Measurements from ENCODE around the gene TERT. TPM values are rescaled to one million over a fixed set of nuclear protein-coding genes. Genes with fewer than 3 reads are reported as not detected.
"Not testable (repeated sequence)": the region's sequence is repeated elsewhere in the genome, so short reads cannot be mapped to it uniquely, and the experiment has no call there.

TERT gene
- total RNA-seq, 1 donor from 2014 or later: not detected

- no peak for DNase-seq (ENCODE audit: low spot score)
These were observed 54.2 kb downstream of the TERT start for GRCh38 chr5:1240496-1241260.

DNA sequence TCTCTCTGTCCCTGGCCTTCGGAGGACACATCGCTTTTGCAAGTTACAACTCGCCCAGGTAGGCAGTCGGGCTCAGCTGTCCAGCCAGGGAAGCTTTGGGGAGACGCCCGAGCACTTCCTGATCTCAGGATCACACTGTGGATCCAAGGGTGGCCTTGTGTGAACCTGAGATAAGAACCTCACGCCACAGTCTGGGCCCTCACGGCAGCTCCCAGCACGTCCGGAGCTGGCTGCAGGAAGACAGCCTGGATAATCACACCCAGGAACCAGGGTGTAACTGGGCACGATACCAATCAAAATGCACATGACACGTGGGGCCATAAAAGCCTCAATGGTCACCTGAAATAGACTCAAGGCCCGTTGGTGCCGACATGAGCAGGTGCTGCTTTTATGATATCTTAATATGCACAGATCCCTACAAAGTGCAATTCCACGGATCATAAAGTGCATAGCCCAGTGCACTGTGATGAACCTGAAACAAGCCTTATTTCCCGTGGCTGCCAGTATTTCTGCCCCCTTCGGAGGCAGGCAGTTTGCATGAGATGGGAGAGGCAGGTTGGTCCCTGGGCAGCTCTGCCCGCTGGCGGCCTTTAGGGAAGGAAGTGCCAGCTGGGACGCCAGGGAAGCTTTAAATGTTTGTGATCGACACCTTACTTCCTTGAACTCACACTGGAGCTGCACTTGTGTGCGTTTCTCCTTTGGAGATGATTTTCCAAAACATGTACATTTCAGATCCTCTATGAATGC, 55.2 kb downstream of the TERT start:
- no peak for DNase-seq (ENCODE audit: low spot score)

DNA sequence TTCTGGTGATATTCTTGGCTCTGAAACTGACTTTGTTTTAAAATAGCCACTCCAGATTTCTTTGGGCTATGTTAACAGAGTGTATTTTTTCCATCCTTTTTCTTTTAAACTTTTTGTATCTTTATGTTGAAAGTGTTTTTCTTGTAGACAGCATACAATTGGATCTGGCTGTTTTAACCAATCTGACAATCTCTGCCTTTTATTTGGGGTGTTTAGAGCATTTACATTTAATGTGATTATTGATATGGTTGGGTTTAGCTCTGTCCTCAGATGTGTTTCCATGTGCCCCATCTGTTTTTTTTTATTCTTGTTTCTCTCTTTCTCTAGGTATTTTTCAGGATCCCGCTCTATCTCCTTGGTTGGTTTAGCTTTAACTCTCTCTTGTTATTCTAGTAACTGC, 59.0 kb downstream of the TERT start:
- DNase-seq (ENCODE audit: low spot score): no peak

GRCh38 chr5:1235379-1235778, 59.5 kb downstream of the TERT start:
- no peak for DNase-seq (ENCODE audit: low spot score)

GRCh38 chr5:1232780-1233179, 62.1 kb downstream of the TERT start:
- no peak for DNase-seq (ENCODE audit: low spot score)

DNA sequence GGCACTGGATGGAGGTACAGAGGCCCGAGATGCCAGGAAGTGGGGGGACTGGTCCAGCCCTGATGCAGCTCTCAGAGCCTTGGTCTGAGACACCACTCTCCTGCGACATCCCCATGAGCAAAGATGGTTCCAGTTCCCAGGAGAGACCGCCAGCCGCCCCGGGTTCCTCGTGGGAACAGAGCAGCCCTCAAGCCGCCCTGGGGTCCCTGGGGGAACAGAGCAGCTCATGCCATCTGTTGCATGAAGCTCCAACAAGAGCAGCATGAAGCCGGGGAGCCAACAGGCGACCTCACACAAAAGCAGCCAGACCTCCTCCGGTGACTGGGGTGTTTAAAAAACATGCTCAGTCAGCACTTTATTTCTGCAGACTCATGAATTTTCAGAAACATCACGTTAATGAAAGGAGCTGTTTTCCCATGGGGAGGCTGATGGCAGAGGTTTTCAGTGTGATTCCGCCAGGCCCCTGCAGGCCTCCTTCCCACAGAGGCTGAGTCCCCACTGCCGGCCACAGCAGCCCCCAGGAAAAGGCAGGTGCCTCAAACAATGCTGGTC, 63.4 kb downstream of the TERT start:
- DNase-seq (ENCODE audit: low spot score): no peak

GRCh38 chr5:1230551-1230950, 64.3 kb downstream of the TERT start:
- no peak for DNase-seq (ENCODE audit: low spot score)

GRCh38 chr5:1229822-1230221, 65.0 kb downstream of the TERT start:
- no peak for DNase-seq (ENCODE audit: low spot score)

GRCh38 chr5:1229023-1229422, 65.8 kb downstream of the TERT start:
- DNase-seq (ENCODE audit: low spot score): not testable (repeated sequence)

DNA sequence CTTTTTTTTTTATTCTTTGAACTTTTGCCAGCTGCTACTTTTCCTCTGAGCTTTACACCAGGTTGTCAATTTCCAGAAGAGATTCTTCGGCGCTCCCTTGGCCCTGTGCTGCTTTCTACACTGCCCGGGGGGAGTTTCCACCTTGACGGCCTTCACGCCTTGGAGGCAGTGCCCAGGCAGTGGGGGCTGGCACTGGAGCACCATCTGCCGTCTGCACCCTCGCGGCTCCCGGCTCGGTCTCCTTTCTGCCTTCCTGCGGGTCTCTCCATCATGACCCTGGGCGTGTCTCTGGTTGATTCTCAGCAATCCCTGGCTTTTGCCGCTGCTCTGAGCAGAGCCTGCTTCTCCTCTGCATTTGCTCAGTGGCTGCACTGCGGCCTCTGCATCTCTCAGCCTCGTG, 66.7 kb downstream of the TERT start:
- DNase-seq (ENCODE audit: low spot score): no peak

- DNase-seq (ENCODE audit: low spot score): no peak
These were observed 67.2 kb downstream of the TERT start for GRCh38 chr5:1227667-1228066.

DNA sequence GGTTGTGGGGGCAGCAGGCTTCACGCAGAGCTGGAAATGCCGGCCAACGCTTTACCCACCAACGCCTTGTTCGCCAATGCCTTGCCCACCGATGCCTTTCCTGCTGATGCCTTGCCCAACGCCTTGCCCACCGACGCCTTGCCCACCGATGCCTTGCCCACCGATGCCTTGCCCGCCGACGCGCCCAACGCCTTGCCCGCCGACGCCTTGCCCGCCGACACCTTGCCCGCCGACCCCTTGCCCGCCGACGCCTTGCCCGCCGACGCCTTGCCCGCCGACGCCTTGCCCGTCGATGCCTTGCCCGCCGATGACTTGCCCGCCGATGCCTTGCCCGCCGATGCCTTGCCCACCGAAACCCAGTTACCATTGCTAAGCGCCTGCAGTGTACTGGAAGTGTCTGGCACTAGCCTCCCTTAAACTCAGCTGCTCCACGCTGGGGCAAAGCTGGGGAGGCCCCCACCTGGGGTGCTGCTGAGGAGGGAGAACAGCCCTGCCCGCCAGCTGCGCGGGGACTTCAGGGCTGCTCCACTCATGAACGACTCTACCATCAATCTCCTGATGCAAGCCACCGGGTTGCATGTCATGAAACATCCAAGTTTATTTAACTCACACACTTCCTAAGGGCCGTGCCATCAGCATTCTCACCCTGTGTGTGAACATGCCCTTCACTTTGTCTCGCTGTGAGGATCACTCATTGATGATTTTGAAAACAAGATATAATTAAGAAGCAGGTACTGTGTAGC, 67.9 kb downstream of the TERT start:
- DNase-seq (ENCODE audit: low spot score): no peak

- no peak for DNase-seq (ENCODE audit: low spot score)
These were observed 68.6 kb downstream of the TERT start for GRCh38 chr5:1226231-1226630.

DNA sequence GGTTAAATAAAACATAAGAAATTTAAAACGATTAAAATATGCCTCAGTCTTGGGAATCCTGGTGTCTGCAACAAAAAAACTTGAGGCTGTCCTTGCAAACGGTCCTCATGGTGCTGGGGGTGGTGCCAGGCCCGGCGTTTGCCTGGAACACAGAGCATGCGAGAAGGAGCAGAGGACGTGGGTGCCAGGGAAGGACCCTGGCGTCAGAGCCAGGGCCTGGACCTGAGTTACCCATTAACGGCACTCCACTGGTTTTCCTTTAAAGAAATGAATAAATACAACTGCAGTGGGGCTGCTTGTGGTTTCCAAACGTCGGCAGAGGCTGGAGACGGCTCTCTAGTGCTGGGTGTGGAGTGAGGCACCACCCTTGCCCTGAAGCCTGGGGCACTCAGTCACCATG, 69.8 kb downstream of the TERT start, which contains the start of gene SLC6A18:
SLC6A18 (plus strand) TSS at position 301 of the 400 bp plus-strand sequence; CDS start at position 398, 97 bp downstream.
- DNase-seq (ENCODE audit: low spot score): no peak

DNA sequence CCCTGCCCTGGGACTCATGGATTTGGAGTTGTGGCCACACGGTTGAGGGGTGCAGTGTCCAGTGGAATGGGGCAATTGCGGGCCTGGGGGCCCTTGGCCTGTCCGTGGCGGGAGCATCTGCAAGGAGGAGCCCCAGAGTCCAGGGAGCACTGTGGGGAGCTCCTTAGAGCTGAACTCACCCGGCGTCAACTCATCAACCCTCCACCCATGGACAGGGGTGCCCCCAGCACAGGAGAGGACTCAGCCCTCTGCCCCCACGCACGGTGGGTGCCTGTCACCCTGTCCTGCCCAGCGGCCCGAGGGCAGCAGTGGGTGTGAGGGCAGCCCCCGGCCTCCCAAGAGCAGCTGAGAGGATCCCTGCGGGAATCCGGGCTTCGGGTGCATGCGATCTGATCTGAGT, 70.2 kb downstream of the TERT start:
- no peak for DNase-seq (ENCODE audit: low spot score)

DNA sequence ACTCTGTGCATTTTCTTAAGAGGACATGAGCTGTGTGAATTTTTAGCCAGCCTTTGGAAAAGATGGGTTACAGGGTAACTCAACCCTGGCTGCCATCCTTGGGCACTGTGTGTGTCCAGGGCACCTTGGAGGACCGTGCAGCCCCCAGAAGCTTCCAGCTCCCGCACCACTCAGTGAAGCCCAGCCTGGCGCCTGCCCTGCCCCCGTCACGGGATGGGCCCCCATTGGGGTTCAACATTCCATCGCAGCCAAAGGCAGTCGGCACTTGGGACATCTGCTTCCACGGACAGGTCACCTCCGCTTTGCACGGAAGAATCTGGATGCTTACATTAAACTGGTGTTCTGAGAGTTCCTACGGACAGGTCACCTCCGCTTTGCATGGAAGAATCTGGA, 71.6 kb downstream of the TERT start:
- DNase-seq (ENCODE audit: low spot score): no peak

DNA sequence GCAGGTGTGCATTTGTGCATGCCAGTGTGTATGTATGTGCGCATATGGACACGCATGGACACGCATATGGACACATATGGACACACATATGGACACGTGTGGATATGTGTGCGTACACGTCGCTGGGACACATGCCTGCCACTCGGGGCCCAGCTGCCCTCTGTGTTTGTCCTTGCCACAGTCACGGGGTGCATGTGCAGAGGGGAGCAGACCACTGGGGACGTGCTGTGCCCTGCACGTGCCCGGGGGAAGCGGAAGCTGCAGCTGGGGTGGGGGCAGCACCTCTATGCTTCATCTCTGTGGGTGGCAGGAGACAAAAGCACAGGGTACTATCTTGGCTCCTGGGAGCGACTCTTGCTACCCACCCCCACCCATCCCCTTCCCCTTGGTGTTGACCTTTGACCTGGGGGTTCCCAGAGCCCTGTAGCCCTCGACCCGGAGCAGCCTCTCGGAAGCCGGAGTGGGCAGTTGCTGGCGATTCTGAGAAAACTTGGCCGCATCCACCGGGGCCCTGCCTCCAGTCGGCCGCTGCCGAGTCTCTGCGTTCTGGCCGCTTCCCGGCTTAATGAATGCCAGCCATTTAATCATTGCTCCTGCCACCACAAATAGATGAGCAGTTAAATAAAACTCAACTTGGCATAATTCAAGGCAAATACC, 72.1 kb downstream of the TERT start:
- DNase-seq (ENCODE audit: low spot score): no peak

GRCh38 chr5:1222147-1222546, 72.7 kb downstream of the TERT start:
- no peak for DNase-seq (ENCODE audit: low spot score)

DNA sequence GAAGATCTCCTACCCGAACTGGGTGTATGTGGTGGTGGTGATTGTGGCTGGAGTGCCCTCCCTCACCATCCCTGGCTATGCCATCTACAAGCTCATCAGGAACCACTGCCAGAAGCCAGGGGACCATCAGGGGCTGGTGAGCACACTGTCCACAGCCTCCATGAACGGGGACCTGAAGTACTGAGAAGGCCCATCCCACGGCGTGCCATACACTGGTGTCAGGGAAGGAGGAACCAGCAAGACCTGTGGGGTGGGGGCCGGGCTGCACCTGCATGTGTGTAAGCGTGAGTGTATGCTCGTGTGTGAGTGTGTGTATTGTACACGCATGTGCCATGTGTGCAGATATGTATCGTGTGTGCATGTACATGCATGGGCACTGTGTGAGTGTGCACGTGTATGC, 73.1 kb downstream of the TERT start:
- no peak for DNase-seq (ENCODE audit: low spot score)

DNA sequence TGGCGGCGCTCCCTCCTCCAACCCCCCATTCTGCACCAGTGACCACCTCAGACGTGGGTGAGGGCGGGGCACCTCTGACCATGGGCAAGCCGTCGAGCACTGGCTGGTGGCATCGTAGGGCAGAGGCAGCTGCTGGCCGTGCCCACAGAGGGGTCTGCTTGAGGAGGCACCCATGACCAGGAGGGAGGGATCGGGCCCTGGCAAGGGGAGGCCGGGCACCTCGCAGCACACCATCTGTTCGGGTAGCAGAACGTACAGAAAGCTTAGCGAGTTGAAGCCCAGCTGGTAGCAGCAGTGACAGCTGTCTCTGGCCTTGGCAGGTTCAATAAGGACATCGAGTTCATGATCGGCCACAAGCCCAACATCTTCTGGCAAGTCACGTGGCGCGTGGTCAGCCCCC, 74.0 kb downstream of the TERT start:
- no peak for DNase-seq (ENCODE audit: low spot score)

DNA sequence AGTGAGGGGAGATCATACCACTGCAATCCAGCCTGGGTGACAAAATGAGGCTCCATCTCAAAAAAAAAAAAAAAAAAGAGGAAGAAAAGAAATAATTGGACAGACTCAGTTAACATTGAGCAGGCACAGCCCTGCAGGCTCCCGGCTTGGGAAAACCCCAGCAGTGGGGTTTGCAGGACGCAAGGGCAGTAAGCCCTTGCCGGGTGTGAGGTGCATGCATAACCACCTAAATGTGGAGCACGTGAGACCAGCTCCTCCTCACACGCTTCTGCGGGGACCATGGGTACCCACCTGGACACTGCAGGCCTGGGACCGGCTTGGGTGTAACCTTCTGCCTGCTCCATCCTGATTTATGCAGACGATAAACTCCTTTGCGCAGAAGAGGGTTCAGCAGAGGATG, 74.5 kb downstream of the TERT start:
- no peak for DNase-seq (ENCODE audit: low spot score)

DNA sequence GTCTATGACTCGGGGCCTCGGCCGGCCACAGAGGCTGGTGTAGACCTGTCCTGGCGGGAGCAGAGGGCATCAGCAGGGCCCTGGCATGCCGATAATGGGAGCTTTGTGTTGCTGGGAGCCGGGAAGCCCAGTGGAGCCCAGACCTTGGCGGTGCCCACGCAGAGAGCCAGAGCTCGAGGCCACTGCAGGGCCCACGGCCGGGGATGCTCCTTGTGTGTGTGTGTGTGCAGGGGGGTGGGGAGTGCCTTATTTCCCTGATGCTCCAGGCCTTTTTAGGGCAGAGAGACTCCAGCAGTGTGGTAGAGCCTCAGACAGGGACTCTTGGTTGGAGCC, 75.1 kb downstream of the TERT start:
- no peak for DNase-seq (ENCODE audit: low spot score)
